ENCODE measurements around the gene ADGRG3. TPM values are rescaled to one million over a fixed set of nuclear protein-coding genes. Genes with fewer than 3 reads are reported as not detected.

The ADGRG3 gene
- total RNA-seq, 1 experiment from 2014 or later = 0.46 TPM

DNA sequence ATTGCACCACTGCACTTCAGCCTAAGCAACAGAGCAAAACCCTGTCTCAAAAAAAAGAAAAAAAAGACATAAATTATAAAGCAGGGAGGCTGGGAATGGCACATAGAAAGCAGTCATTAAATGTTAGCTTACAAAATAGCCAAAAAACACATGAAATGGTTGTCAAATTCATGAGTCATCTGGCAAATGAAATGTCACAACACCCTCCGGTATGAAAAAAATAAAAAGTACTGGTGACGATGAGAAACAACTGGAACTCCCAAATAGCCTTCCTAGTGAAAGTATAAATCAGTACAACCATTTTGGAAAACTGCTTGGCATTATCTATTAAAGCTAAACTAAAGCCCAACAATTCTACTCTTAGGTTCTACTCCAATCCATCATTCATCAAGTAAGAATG, 63.9 kb downstream of the ADGRG3 start:
- Histone ChIP-seq H3K56ac (ENCODE audit: insufficient read length, low read depth, low read length) (no peak overlapping the region), H3K27me3 (ENCODE audit: insufficient read depth, low read length) (no peaks in the 10 kb centered on the region), H4K20me1 (ENCODE audit: control insufficient read depth, insufficient read depth, insufficient read length) (no peaks in the 10 kb centered on the region), H3K79me1 (ENCODE audit: insufficient read depth, low read depth, low read length, poor library complexity, severe bottlenecking) (no peaks in the 10 kb centered on the region), H3K27ac (ENCODE audit: insufficient read length, low read depth, low read length) (no peak overlapping the region), H3K4me1 (ENCODE audit: insufficient read depth, low read length) (no peaks in the 10 kb centered on the region), H3K23ac (ENCODE audit: insufficient read length, low read depth, low read length) (no peak overlapping the region), H4K5ac (ENCODE audit: insufficient read length, low read depth, low read length) (no peak overlapping the region), H3T11ph (ENCODE audit: low read length) (no peak overlapping the region), H2BK120ac (ENCODE audit: low read depth, low read length, poor library complexity, severe bottlenecking) (no peak overlapping the region), H2AFZ (ENCODE audit: low read length) (no peak overlapping the region), H2AK5ac (ENCODE audit: insufficient read length, low read length) (no peak overlapping the region), H3K14ac (ENCODE audit: insufficient read depth, low read length) (no peak overlapping the region), H2BK12ac (ENCODE audit: insufficient read length, low read depth, low read length) (no peak overlapping the region), H2BK15ac (ENCODE audit: low read depth, low read length) (no peak overlapping the region), H3K9ac (ENCODE audit: extremely low read depth, insufficient read length, low read length) (no peak overlapping the region), H2BK5ac (ENCODE audit: insufficient read length, low read length) (no peak overlapping the region), H3K79me2 (ENCODE audit: insufficient read depth, low read length) (no peaks in the 10 kb centered on the region), H4K91ac (ENCODE audit: insufficient read length, low read depth, low read length) (no peak overlapping the region), H3K9me3 (ENCODE audit: control insufficient read depth, low read depth, low read length) (no peaks in the 10 kb centered on the region), H2BK20ac (ENCODE audit: low read depth, low read length, poor library complexity, severe bottlenecking) (no peak overlapping the region), H3K23me2 (ENCODE audit: insufficient read length, low read depth, low read length, poor library complexity, severe bottlenecking) (peaks cover 11% of the 10 kb centered on the region), H3K4me2 (ENCODE audit: insufficient read depth, insufficient read length, low read length) (no peak overlapping the region), H3K4ac (ENCODE audit: low read depth, low read length) (no peak overlapping the region), H3K18ac (ENCODE audit: insufficient read length, low read depth, low read length) (no peak overlapping the region), H4K8ac (replicated peaks; ENCODE audit: insufficient read length, low read depth, low read length) (no peak overlapping the region)
- peaks cover 0 to 3% of the 10 kb centered on the region in 2 experiments; a peak in 3 of 5 replicates for H3K9me3 Mint-ChIP-seq
- peaks cover 10 to 23% of the 10 kb centered on the region in 2 experiments for H3K4me1 Mint-ChIP-seq
- no peak for DNase-seq
- no CpG with 5 or more reads among the region's 2 CpGs for WGBS (ENCODE audit: extremely low coverage, insufficient read length, low lambda C conversion rate)
- TF ChIP-seq, protein P1, sequence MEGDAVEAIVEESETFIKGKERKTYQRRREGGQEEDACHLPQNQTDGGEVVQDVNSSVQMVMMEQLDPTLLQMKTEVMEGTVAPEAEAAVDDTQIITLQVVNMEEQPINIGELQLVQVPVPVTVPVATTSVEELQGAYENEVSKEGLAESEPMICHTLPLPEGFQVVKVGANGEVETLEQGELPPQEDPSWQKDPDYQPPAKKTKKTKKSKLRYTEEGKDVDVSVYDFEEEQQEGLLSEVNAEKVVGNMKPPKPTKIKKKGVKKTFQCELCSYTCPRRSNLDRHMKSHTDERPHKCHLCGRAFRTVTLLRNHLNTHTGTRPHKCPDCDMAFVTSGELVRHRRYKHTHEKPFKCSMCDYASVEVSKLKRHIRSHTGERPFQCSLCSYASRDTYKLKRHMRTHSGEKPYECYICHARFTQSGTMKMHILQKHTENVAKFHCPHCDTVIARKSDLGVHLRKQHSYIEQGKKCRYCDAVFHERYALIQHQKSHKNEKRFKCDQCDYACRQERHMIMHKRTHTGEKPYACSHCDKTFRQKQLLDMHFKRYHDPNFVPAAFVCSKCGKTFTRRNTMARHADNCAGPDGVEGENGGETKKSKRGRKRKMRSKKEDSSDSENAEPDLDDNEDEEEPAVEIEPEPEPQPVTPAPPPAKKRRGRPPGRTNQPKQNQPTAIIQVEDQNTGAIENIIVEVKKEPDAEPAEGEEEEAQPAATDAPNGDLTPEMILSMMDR (conservative IDR thresholded peaks at IDR 0.05) = no peak
- H3K4me3 Mint-ChIP-seq = no peak overlapping the region
- no peak overlapping the region for H3K27ac Mint-ChIP-seq
- peaks cover 5% of the 10 kb centered on the region for H3K27me3 Mint-ChIP-seq (ENCODE audit: low read depth)
- H3K36me3 Mint-ChIP-seq (ENCODE audit: insufficient read depth in 1 of 3, low read depth in 3 of 3) = peaks cover 0 to 5% (median 2%) of the 10 kb centered on the region in 3 experiments; a peak in 2 of 7 replicates
